ENCODE data around the gene PRKACG.

Gene PRKACG

DNA sequence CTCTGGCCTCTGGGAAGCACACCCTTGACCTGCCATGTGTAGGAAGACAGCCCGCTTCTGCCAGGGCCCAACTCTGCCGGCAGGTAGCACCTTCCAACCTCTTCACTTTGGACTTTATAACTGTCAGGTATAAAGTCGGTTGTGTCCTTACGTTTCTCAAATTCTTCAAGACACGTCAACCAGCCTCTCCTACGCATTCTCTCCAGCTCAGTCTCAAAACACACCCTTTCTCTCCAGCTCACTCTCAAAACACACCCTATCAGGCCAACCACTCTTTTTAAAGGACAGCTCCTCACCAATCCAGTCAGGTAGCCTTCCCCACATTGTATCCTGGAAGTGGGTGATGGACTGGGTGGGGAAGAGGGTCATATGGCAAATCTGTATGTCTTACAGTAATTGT lies 35.2 kb upstream of the PRKACG start:
- no peak for DNase-seq (ENCODE audit: low read depth)
- H3K4me3 ChIP-seq (ENCODE audit: low read depth, low read length): no peak overlapping the region
- TF ChIP-seq, protein P1, sequence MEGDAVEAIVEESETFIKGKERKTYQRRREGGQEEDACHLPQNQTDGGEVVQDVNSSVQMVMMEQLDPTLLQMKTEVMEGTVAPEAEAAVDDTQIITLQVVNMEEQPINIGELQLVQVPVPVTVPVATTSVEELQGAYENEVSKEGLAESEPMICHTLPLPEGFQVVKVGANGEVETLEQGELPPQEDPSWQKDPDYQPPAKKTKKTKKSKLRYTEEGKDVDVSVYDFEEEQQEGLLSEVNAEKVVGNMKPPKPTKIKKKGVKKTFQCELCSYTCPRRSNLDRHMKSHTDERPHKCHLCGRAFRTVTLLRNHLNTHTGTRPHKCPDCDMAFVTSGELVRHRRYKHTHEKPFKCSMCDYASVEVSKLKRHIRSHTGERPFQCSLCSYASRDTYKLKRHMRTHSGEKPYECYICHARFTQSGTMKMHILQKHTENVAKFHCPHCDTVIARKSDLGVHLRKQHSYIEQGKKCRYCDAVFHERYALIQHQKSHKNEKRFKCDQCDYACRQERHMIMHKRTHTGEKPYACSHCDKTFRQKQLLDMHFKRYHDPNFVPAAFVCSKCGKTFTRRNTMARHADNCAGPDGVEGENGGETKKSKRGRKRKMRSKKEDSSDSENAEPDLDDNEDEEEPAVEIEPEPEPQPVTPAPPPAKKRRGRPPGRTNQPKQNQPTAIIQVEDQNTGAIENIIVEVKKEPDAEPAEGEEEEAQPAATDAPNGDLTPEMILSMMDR (IDR thresholded peaks at IDR 0.05; ENCODE audit: control insufficient read depth, extremely low read depth, insufficient read depth): no peak

DNA sequence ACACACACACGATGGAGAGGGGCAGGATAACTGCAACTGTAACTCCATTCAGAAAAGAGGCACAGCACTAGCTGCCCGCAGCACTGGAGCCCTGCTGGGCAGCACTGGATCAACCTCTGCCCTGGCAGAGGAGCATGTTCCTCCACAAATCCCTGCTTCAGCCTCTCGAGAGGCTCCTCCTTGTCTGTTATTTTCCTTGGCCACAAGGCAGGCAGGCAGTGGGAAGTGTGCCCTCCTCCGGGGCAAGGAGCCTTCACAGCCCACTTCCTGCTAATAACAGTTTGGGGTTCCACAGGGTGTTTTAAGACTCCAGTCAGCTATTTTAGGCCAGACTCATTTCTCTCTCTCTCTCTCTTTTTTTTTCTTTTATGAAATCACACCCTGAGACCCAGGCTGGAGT lies 33.5 kb upstream of the PRKACG start:
- H3K4me3 ChIP-seq (ENCODE audit: low read depth, low read length): no peak overlapping the region
- no peak for DNase-seq (ENCODE audit: low read depth)
- TF ChIP-seq, protein P1 (IDR thresholded peaks at IDR 0.05; ENCODE audit: control insufficient read depth, extremely low read depth, insufficient read depth): no peak

DNA sequence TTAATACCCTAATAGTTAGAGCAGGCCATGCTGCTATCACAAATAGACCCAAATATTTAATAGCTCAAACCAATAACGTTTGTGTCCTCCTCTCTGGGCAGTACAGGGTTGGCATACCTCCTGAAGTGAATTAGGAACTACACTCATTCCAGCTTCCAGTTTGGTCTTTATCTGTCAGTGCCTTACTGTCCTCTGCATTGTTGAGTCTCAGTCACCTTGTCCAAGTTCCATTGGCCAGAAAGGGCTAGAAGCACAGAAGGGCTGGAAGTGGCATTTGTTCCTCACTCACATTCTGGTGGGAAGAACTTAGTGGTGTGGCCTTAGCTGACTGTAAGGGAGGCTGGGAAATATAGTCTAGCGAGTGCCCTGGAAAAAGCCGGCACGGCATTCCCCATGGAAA lies 32.8 kb upstream of the PRKACG start:
- TF ChIP-seq, protein P1 (IDR thresholded peaks at IDR 0.05; ENCODE audit: control insufficient read depth, extremely low read depth, insufficient read depth): no peak
- no peak overlapping the region for H3K4me3 ChIP-seq (ENCODE audit: low read depth, low read length)
- no peak for DNase-seq (ENCODE audit: low read depth)

DNA sequence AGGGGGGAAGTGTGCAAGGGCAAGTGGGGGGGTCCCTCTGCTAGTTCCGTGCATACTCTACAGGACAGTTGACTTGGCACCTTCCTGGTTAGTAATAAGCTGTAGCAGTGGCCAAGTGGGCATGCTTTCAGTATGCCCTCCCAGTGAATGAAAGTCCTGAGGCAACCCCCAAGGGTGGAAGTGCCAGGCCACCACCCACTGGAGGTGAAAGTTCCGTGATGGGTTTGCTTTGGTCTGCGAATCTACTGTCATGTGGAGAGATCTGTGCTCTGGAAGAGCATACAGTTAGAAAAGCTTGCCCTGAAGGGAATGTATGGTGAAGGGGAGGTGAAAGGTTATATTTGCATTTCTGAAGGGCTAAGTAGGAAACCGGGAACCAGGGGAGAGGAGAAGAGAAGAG lies 31.9 kb upstream of the PRKACG start:
- DNase-seq (ENCODE audit: low read depth): no peak
- no peak overlapping the region for H3K4me3 ChIP-seq (ENCODE audit: low read depth, low read length)
- TF ChIP-seq, protein P1 (IDR thresholded peaks at IDR 0.05; ENCODE audit: control insufficient read depth, extremely low read depth, insufficient read depth): no peak

GRCh38 chr9:69044240-69045219 lies 30.6 kb upstream of the PRKACG start:
- no peak overlapping the region for H3K4me3 ChIP-seq (ENCODE audit: low read depth, low read length)
- DNase-seq (ENCODE audit: low read depth): no peak
- TF ChIP-seq, protein P1 (IDR thresholded peaks at IDR 0.05; ENCODE audit: control insufficient read depth, extremely low read depth, insufficient read depth): no peak

GRCh38 chr9:69040646-69041045 lies 26.7 kb upstream of the PRKACG start:
- TF ChIP-seq, protein P1 (IDR thresholded peaks at IDR 0.05; ENCODE audit: control insufficient read depth, extremely low read depth, insufficient read depth): no peak
- no peak overlapping the region for H3K4me3 ChIP-seq (ENCODE audit: low read depth, low read length)
- DNase-seq (ENCODE audit: low read depth): no peak
